Nephron progenitor cell (in vitro differentiated cells): ENCODE results near the gene ASB3.

ENCODE experiments used
- DNase-seq: peaks from one replicate; pipeline ENCODE4 v3.0.0; 2021
- H3K27ac Mint-ChIP-seq: 2 replicates; pipeline ENCODE4 v1.8.0; 2021; ENCODE audit warnings: mild to moderate bottlenecking, moderate library complexity, mixed read lengths
- H3K27me3 Mint-ChIP-seq: 2 replicates; pipeline ENCODE4 v1.8.0; 2021; ENCODE audit warnings: mild to moderate bottlenecking, low read depth, mixed read lengths; ENCODE audit not compliant: poor library complexity
- H3K36me3 Mint-ChIP-seq: 2 replicates; pipeline ENCODE4 v1.8.0; 2021; ENCODE audit warnings: low read depth, mixed read lengths
- H3K4me1 Mint-ChIP-seq: 2 replicates; pipeline ENCODE4 v1.8.0; 2021; ENCODE audit warnings: mixed read lengths
- H3K4me3 Mint-ChIP-seq: 2 replicates; pipeline ENCODE4 v1.8.0; 2021; ENCODE audit warnings: mild to moderate bottlenecking, moderate library complexity, mixed read lengths
- H3K9me3 Mint-ChIP-seq: 2 replicates; pipeline ENCODE4 v1.8.0; 2021; ENCODE audit warnings: mild to moderate bottlenecking, moderate library complexity, mixed read lengths
- TF ChIP-seq, protein P1 (sequence below): fragments of 200-600 bp; sonication (generic); IDR thresholded peaks from 2 replicates; pipeline ENCODE4 v1.5.0; 2021; ENCODE audit warnings: antibody characterized with exemption

ASB3 gene

DNA sequence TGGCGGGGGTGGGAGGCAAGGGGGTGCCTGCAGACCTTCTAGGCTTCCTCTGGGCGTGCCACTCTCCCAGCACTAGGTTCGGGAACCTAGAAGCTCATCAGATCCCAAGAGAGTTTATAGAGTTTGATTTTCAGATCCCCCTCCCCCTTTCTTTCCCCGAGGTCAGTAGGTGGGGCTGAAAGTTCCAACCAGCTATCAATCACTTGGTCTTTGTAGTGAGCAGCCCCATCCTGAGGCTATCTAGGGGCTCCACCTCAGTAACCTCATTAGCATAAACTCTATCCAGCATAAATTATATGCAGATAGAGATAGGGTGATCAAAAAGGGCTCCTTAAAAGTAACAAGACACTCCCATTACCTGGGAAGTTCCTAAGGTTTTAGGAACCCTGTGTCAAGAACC lies 32.9 kb upstream of the ASB3 start:
- H3K36me3 Mint-ChIP-seq: peaks cover 38% of the 10 kb centered on the region
- DNase-seq: no peak
- no peaks in the 10 kb centered on the region for H3K27me3 Mint-ChIP-seq
- H3K9me3 Mint-ChIP-seq: no peaks in the 10 kb centered on the region
- H3K4me3 Mint-ChIP-seq: no peak overlapping the region
- H3K27ac Mint-ChIP-seq: no peak overlapping the region
- TF ChIP-seq, protein P1, sequence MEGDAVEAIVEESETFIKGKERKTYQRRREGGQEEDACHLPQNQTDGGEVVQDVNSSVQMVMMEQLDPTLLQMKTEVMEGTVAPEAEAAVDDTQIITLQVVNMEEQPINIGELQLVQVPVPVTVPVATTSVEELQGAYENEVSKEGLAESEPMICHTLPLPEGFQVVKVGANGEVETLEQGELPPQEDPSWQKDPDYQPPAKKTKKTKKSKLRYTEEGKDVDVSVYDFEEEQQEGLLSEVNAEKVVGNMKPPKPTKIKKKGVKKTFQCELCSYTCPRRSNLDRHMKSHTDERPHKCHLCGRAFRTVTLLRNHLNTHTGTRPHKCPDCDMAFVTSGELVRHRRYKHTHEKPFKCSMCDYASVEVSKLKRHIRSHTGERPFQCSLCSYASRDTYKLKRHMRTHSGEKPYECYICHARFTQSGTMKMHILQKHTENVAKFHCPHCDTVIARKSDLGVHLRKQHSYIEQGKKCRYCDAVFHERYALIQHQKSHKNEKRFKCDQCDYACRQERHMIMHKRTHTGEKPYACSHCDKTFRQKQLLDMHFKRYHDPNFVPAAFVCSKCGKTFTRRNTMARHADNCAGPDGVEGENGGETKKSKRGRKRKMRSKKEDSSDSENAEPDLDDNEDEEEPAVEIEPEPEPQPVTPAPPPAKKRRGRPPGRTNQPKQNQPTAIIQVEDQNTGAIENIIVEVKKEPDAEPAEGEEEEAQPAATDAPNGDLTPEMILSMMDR: no peak
- peaks cover 20% of the 10 kb centered on the region for H3K4me1 Mint-ChIP-seq

DNA sequence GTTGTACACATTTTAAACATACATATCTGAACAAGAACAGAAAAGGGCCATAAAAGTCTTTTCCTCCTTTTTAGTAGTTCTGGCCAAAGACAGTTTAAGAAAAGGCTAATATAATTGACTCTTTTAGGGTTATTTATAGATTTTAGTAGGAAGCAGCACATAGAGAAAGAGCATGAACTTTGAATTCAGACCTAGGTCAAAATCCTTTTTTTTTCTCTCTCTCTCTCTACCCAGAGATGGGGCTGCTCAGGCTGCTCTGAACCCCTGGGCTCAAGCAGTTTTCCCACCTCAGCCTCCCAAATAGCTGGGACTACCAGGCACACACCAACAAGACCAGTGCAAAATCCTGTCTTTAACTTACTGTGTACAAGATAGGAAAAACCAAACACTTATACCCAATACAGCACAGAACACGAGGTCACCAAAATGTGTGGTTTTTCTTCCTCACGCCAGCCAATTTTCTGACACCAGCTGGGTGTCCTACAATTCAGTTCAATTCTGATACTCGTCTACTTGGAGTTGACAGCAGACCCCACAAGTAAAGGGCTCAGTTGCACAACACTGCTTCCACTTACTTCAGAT lies 32.2 kb upstream of the ASB3 start:
- DNase-seq: no peak
- H3K36me3 Mint-ChIP-seq: peaks cover 45% of the 10 kb centered on the region
- H3K4me3 Mint-ChIP-seq: no peak overlapping the region
- TF ChIP-seq, protein P1: no peak
- no peaks in the 10 kb centered on the region for H3K9me3 Mint-ChIP-seq
- peak overlapping the region; percentile 88 for H3K27ac Mint-ChIP-seq
- H3K27me3 Mint-ChIP-seq: no peaks in the 10 kb centered on the region
- peaks cover 20% of the 10 kb centered on the region for H3K4me1 Mint-ChIP-seq

DNA sequence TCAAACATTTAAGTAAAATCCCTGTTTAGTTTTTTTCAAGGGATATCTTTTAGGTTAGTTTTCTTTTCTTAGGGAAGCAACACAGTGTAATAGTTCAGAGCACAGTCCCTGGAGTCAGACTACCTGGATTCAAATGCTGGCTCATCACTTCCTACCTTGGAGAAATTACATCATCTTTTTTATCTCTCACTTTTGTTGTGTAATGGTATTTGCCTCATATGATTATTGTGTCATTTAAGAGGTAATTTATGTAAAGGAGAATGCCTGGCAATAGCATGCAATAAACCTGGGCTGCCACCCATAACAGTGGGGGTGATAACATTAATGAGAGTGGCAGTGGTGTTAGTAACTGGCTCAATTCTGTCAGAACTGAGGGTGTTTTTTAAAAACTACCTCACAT lies 26.4 kb upstream of the ASB3 start:
- TF ChIP-seq, protein P1: no peak
- no peak for DNase-seq
- peaks cover 66% of the 10 kb centered on the region for H3K36me3 Mint-ChIP-seq
- no peaks in the 10 kb centered on the region for H3K27me3 Mint-ChIP-seq
- H3K4me3 Mint-ChIP-seq: no peak overlapping the region
- no peaks in the 10 kb centered on the region for H3K9me3 Mint-ChIP-seq
- no peaks in the 10 kb centered on the region for H3K4me1 Mint-ChIP-seq
- peak overlapping the region; percentile 64 for H3K27ac Mint-ChIP-seq

DNA sequence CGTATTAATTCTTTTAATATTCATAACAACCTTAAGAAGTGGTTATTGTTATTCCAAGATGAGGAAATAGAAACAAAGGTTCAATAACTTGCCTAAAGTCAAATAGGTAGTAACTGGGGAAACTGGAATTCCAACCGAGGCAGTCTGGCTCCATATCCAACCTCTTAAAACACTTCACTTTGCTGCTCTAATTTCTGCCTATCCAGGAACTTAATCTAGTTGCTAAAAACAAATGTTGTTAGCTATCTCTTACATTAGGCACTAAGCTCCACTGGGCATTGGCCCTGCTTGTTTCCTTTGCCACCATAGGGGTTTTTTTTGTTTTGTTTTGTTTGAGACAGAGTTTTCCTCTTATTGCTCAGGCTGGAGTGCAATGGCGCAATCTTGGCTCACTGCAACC lies 24.8 kb upstream of the ASB3 start:
- no peaks in the 10 kb centered on the region for H3K9me3 Mint-ChIP-seq
- H3K27ac Mint-ChIP-seq: no peak overlapping the region
- H3K27me3 Mint-ChIP-seq: no peaks in the 10 kb centered on the region
- no peaks in the 10 kb centered on the region for H3K4me1 Mint-ChIP-seq
- no peak overlapping the region for H3K4me3 Mint-ChIP-seq
- DNase-seq: no peak
- TF ChIP-seq, protein P1: no peak
- H3K36me3 Mint-ChIP-seq: peaks cover 62% of the 10 kb centered on the region

DNA sequence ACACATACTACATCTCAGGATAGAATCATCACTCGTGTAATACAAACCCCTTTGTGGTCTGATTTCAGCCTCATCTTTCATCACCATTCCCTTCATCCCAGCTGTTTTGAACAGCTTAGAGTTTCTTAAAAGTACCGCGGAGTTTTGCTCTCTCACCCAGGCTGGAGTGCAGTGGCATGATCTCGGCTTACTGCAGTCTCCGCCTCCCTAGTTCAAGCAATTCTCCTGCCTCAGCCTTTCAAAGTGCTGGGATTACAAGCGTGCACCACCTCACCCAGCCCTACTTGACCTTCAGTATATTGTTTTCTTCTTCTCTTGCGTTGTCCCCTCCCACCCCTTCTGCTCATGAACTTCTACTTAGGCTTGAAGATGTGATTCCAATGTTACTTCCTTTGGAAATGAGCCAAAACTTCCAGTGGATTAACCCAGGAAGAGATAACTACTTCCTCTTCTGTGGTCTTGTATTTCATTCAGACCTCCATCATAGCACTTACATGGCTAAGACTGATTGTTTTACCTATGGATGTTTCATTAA lies 15.9 kb upstream of the ASB3 start:
- peak overlapping the region; percentile 70 for H3K27ac Mint-ChIP-seq
- H3K4me3 Mint-ChIP-seq: no peak overlapping the region
- TF ChIP-seq, protein P1: no peak
- H3K4me1 Mint-ChIP-seq: peaks cover 8% of the 10 kb centered on the region
- DNase-seq: no peak
- H3K36me3 Mint-ChIP-seq: peaks cover 25% of the 10 kb centered on the region
- no peaks in the 10 kb centered on the region for H3K27me3 Mint-ChIP-seq
- no peaks in the 10 kb centered on the region for H3K9me3 Mint-ChIP-seq

DNA sequence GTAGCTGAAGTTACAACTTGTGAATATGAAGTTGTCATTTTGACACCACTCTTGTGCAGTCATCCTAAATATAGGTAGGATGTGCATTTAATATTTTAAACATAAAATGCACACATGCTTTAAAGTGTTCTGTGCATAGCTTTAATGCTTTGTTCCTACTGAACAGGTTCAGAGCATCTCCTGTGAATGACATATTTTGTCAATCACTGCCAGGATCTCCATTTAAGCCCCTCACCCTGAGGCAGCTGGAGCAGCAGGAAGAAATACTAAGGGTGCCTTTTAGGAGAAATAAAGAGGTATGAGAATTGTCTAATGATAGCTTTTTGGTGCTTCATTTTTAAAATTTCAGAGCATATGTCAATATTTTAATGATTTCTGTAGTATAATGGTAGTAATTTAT lies 14.8 kb upstream of the ASB3 start:
- no peaks in the 10 kb centered on the region for H3K27me3 Mint-ChIP-seq
- H3K36me3 Mint-ChIP-seq: peaks cover 25% of the 10 kb centered on the region
- H3K9me3 Mint-ChIP-seq: no peaks in the 10 kb centered on the region
- DNase-seq: no peak
- H3K27ac Mint-ChIP-seq: no peak overlapping the region
- TF ChIP-seq, protein P1: no peak
- peaks cover 8% of the 10 kb centered on the region for H3K4me1 Mint-ChIP-seq
- H3K4me3 Mint-ChIP-seq: no peak overlapping the region
